HG03342 (cell line): ENCODE data around the gene TRPV5.
"Not testable (repeated sequence)": the region's sequence is repeated elsewhere in the genome, so short reads cannot be mapped to it uniquely, and the experiment has no call there.

Experiments
- ATAC-seq: cut with Tn5 transposase; IDR thresholded peaks from one replicate; pipeline ENCODE4 v1.9.1; 2021; ENCODE audit warnings: mild to moderate bottlenecking, moderate library complexity; ENCODE audit not compliant: unreplicated experiment

TRPV5 gene

DNA sequence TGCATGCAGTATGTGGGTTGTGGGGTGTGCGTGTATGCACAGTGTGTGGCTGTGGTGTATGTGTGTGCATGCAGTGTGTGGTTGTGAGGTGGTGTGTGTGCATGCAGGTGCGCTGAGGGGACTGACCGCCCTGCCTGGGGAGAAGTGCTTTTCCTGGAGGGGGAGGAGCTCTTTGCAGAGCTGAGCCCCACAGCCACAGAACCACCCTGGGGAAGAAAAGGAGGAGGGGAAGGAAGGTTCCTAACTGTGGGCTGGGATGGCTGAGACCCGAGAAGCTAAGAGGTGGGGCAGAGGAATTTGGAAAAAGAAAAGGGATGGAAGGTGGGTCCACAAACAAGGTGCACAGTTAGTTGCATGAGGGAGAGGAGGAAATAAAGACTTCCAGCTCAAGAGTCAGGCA lies at the start of gene TRPV5:
Gene TRPV5, minus strand, starts transcription at position 123 of the 400 bp plus-strand sequence. CDS start 287 bp downstream, outside the sequence.
- no peak for ATAC-seq

DNA sequence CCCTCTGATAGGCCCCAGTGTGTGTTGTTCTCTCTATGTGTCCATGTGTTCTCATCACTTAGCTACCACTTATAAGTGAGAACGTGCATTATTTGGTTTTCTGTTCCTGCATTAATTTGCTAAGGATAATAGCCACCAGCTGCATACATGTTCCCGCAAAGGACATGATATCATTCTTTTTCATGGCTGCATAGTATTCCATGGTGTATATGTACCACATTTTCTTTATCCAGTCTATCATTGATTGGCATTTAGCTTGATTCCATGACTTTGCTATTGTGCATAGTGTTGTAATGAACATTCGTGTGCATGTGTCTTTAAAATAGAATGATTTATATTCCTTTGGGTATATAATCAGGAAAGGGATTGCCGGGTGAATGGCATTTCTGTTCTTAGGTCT lies 44.9 kb upstream of the TRPV5 start:
- not testable (repeated sequence) for ATAC-seq

DNA sequence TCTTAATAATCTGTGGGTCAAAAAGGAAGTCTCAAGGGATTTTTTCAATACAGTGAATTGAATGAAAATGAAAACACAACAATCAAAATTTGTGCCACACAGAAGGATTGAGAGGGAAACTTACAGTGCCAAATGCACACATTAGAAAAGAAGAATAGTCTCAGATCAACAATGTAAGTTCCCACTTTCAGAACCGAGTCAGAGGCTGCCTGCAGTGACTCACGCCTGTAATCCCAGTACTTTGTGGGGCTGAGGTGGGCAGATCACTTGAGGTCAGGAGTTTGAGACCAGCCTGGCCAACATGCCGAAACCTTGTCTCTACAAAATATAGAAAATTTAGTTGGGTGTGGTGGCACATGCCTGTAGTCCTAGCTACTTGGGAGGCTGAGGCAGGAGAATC lies 41.1 kb upstream of the TRPV5 start:
- no peak for ATAC-seq

DNA sequence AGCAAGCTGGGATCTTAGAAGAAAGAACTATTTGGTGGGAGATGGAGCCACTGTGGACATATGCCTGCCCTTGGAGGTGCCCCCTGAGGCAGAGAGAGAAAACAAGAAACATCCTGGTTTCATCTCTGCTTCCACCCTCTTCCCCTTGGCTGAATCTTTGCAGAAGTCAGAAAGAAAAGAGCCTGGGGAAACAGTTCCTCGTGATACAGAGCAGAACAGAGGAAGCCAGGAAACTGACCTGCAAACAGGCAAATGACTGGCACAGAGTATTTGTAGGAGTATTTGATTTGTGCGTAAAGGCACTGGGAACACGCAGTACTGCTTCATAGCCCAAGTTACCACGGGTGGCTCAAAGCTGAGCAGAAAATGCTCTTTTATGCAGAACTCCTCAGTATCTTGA lies 35.6 kb upstream of the TRPV5 start:
- no peak for ATAC-seq

DNA sequence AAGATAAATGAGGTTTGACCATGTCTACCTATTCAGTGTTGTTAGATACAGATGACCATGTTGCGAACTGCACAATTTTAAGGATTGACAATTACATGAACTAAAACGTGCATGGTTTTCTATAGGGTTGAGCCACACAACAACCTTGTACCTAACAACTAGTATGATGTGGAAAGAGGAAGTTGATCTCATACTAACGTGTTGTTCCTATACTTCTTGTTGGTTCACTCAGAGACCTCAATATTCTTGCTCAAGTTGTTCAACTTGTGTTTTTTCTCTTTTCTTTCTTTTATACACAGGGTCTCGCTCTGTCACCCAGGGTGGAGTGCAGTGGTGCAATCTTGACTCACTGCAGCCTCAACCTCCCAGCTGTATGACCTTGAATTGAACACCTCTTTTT lies 34.7 kb upstream of the TRPV5 start:
- no peak for ATAC-seq

DNA sequence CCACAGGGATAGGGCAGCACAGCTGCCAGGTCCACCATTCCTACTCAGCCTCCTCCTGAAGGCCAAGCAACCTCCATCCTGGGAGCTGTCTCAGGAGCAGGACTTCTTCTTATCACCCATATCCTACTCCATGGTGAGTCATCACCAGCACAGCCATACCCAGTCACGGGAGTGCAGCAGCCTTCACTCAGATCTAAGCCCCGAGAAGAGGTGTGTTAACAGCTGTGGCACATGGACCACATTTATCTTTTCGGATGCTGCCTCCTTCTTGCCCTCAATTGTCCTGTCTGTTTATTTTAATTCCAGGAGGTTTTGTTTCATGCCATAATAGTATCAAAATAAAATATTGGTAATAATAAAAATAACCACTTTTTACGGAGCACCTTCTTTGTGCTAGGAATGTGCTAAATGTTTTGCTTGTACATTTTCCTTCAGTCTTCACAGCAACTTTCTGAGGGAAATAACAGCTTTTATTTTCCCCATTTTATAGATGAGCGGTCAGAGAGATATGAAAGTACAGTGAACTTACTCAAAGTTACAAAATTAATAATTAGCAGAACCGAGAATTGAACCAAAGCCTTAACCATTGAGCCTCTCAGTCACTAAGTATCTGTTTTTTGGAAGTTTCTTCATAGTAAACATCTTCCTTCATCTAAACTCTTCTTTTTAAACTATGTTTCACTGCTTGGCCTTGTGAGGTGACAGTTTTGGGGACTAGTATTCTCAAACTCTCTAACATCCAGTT lies 31.1 kb upstream of the TRPV5 start:
- no peak for ATAC-seq

DNA sequence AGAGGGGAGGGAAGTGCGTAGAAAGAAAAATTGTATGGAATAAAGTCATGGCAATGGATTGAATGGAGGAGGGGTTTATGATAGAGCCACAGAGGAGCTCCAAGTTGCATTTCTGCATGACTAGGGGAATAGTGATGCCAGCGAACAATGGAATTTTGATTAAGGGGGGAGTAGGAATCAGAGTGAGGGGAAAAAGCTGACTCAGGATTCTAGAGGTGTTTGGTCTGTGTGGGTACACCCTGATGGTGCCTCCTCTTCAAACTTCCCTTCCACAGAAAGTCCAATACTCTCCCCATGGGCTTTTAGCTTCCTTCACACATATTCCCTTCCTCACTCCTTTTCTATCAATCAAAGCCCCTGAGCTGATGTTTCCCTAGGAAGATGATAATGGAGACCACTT lies 30.4 kb upstream of the TRPV5 start:
- no peak for ATAC-seq

DNA sequence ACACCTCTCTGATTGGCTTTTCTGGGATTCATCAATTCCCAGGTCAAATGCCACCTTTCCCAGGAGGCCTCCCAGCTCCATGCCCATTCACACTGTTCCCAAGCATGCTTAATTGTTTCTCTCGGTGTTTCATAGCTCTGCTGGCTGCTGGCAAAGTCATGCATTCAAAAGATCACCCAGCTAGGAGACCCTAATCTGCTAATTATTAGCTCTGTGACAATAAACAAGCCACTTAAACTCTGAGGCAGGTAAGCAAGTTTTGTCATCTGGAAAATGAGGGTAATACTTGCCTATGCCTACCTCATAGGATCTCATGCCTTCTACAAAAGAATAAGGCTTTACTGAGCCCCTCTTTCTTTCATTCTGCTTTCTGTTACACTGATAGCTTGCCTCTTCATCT lies 29.4 kb upstream of the TRPV5 start:
- ATAC-seq = no peak

DNA sequence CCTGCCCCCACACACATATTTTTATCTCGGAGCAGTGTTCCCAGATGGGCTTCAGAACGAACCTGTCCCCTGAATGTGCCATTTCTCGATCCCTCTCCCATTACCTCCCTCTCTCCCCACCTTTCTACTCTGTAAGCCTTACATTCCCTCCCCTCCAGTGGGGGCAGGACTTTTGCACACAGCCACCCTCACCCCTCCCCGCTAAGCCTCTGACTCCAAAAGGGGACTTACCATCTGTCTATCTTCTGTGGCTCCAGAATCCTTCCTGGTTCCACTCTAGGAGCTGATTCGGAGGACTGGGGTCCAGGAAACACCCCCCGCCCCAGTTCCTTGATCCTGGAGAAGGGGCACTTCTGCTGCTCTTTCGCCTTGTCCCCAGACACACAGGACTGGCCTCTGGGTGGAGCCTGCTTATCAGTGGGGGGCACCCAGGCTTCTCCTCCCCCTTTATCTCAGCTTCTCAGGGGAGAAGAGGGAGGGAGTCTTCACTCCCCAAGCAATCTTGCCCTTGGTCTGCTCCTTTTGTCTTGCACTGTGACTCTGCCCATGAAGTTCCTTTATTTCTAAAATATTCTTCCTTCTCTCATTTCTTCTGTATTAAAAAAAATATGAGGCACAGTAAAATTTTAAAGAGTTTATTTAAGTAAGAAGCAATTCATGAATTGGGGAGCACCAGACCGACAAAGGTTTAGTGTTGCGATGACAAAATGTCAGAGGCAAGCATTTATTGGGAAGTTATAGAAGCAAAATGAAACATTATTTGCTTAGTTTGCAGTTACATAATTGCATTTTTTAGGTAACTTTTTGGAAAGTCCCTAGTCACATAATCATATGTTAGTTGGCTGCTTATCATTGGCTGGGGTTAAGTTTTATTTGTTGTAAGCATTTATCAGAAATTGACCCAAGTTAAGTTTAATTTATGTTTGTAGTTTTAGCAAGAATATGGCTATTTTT lies 28.7 kb upstream of the TRPV5 start, which contains the start of gene KEL:
Gene KEL, minus strand, starts transcription at position 391 of the 954 bp plus-strand sequence. Its CDS starts 157 bp downstream, at position 234.
- ATAC-seq = no peak

DNA sequence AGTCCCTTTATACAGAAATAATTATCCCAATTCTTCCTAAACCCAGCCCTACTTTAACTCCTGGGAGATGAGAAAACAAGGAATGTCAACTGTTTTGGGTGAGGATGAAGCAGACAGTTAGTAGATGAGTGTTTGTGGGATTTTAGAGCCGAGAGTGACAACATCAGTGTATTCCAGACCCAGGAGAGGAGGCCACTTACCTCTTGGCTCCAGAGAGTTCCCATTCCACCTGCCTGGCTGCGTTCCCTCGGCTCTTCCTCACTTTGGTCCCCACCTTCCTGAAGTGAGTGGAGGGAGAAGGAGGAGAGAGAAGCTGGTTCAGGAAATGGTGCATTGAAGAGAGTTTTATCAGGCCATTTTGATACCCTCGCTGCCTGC lies 28.0 kb upstream of the TRPV5 start:
- no peak for ATAC-seq

DNA sequence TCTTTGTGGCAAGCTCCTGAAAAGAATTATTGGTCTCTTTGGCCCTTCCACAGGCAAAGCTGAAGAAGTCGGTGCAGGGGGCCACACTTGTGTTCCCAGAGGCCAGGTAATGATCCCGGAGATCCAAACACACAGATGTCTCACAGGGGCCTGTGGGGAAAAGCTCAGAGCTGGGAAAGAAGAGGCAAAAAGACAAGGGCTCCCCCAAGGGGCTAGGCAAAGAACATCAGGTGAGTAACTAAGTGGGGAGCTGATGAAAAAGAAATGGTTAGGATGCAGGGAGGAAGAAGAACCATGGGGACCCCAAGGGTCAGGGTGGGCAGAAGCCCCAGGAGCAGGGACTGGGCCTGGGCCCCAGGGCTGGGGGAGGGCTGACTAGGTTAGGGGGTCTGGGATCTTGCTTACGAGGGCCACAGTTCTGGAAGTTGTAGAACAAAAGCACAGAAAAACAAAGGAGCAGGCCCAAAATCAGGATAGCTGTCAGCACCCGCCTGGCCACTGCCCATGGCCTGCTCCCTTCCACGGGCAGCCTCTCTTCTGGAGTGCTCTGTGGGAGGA lies 27.5 kb upstream of the TRPV5 start:
- ATAC-seq = no peak

DNA sequence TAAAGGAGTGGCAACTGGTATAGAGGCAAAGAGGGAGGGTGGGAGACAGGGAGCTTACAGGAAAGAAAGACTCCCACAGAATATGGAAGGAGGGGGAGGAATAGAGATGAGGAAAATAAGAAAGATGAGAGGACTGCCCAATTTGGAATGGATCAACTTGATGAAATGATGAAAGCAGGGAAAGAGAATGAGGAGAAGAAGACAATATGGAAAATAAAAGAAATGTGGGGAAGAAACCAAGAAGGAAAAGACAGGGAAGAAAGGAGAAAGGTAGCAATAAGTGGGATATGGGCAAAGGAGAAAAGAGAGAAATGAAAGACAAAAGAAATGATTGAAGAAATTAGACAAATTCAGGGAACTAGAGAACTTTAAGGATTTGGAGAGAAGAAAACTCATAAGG lies 25.7 kb upstream of the TRPV5 start:
- ATAC-seq = no peak

DNA sequence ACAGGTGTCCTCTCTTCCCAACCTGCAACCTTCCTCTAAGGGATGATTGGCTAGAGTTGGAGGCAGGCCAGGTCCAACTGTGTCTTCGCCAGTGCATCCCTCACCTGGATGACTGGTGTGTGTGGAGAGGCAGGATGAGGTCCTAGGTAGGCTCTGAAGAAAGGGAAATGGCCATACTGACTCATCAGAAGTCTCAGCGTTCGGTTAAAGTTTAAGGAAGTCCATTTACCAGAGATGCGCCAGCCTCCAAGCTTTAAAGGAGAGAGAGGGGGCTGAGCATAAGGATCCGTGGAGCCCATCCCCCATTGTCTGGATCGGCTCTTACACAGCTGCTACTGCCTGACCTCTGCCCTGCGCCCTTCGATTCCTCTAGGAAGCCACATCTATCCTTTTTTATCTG lies 24.2 kb upstream of the TRPV5 start:
- ATAC-seq = no peak

DNA sequence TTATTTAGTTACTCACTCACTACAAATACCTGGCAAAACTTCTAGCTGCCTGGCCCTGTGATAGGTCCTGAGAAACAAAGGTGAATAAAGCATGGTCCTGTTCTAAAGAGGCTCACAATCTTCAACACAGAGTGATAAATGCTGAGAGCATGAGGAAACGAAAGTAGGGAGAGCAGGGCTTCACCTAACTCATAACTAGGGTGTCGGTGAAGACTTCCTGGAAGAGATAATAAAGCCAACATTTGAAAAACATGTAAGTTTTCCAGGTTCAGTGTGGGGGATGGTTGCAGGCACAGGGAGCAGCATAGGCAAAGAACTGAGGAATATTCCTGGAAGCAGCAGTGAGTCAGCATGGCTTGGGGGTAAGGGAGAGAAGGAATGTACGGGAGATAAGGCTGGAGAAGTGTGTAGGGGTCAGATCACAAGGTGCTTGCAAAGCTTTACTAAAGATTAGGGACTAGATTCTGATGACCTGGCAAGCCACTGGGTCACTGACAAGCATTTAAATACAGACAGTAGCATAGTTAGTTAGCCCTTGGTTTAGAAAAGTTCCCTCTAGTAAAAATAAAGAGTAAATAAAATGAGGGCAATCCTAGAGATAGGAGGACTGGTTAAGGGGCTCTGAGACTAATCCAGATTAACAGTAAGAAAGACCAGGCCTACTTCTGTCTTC lies 23.5 kb upstream of the TRPV5 start:
- no peak for ATAC-seq

DNA sequence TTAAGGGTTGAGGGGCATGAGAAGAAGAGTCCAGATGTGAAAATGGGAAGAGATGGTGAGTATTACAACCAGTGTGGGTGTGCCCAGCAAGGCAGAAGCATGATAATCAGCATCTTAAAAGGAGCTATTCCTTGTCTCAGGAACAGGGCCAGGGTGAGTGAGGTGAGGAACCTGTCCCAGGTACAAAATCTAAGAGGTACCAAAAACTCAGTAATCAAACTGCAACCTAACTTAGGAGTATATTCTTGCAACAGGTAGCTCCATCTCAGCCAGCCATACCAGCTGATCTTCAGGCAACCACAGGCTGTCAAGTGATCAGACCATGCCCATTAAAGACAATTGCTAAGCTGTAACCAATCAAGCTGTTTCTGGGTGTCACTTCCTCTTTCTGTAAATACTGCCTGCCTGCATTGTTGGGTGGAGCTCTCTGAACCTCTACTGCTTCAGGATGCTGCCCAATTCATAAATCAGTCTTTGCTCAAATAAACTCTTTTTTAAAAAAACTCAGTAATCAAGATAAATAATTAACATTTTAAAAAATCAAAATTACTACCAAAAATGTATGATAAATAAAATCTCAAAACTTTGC lies 21.2 kb upstream of the TRPV5 start:
- ATAC-seq = peak; percentile 91

DNA sequence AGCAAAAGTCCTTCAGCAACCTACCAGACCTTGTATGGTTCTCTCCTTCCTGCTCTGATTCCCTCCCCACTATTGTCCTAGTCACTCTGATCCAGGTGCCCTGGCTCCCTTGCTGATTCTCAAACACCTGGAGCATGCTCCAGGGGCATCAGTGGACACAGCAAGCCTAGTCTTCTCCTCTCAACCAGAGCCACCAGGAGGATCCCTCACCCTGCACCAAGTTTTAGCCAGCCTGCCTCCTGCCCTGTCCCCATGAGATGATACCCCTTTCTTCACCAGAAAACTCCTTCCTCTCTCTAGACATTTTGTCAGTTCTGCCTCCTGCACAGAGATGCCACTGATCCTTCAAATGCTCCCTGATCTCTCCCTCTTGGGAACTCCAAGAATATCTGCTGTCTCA lies 16.7 kb upstream of the TRPV5 start:
- no peak for ATAC-seq

DNA sequence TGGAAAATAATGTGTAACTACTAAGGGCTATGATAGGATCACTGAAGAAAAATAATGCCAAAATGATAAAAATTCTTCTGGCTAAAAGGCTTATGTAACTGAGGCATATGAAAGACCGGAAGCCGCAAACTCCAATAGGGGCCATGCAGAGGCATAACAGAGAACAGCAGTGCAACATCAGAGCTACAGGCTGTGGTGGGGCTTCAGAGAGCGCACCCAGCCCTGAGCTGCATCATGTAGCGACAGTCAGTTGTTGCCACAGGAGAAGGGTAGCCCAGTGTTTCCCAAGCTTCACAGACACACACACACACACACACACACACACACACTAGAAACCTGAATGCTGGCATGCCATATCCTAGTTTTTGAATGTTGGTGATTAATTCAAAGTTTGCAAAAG lies 15.1 kb upstream of the TRPV5 start:
- no peak for ATAC-seq

DNA sequence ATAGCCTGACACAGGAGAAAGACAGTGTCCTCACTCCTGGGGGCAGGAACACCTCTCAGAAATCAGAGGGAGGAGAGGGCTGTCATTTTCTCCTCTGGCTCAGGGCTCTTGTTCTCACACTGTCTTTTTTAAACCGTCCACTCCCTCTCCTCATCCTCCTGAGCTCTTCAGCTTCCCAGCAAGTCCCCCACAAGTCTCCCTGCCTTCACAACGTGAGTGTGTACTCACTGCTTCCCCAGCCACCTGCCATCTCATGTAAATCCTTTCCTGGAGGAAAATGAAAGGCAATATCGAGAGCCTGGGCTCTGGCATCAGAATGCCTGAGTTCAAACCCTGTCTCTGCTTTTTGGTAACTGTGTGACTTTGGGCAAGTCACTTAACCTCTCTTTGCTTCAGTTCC lies 11.5 kb upstream of the TRPV5 start:
- no peak for ATAC-seq

DNA sequence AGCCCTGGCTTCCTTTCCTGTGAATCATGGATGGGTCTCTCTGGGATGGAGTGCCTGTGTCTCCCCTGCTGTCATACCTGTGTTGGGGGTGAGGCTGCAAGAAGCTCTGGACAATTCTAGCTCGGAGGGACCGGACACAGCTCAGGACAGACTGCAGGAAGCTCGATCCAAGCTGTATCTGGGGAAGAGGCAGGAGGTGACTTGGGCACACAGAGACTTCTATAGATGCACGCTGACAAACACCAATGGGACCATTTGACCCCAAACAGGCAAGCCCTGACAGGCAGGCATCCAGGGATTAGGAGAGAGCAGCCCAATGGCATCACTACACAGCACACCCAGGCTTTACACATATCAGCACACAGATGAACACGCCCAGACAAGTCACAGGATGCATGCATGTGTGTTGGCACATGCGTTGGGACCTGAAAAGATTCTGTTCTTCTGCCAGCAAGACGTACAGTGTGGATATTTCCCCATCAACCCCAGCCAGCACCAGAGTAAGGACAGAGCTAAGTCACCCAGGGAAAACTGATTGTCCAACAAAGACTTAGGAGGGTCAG lies 10.2 kb upstream of the TRPV5 start:
- ATAC-seq = no peak

DNA sequence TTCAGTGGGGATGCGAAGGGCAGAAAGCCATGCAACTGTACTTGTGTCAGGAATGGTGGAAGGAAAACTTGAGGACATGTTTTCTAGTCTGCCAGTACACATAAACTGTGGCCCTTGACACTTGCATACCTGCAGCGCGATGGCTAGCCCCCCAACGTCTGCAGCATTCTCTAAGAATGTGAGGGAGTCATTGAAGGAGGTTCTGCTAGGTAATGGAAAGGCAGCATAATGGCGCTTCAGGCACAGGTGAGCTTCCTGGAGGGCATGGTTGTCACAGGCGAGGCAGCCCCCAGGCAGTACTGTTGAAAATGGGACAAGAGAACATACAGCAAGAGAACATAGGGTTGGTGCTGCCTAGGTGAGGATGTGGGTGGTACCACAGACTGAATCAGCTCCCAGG lies 9.2 kb upstream of the TRPV5 start:
- no peak for ATAC-seq
